ENCODE results near the gene CACNA1G.

GRCh38 chr17:50663812-50664374 lies 103.4 kb downstream of the CACNA1G start:
- TF ChIP-seq EZH2 (IDR thresholded peaks at IDR 0.05), result no peak
- TF ChIP-seq CTCF (IDR thresholded peaks at IDR 0.05), result no peak
